Fibroblast of peridontal ligament (primary cell): Measurements from ENCODE around the gene TKT.
"Not testable (repeated sequence)": the region's sequence is repeated elsewhere in the genome, so short reads cannot be mapped to it uniquely, and the experiment has no call there.

Experiments used
- DNase-seq: peaks from one replicate; pipeline ENCODE4 v3.0.0-alpha.2; 2010; ENCODE audit errors: extremely low read depth

Gene TKT, protein sequence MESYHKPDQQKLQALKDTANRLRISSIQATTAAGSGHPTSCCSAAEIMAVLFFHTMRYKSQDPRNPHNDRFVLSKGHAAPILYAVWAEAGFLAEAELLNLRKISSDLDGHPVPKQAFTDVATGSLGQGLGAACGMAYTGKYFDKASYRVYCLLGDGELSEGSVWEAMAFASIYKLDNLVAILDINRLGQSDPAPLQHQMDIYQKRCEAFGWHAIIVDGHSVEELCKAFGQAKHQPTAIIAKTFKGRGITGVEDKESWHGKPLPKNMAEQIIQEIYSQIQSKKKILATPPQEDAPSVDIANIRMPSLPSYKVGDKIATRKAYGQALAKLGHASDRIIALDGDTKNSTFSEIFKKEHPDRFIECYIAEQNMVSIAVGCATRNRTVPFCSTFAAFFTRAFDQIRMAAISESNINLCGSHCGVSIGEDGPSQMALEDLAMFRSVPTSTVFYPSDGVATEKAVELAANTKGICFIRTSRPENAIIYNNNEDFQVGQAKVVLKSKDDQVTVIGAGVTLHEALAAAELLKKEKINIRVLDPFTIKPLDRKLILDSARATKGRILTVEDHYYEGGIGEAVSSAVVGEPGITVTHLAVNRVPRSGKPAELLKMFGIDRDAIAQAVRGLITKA

DNA sequence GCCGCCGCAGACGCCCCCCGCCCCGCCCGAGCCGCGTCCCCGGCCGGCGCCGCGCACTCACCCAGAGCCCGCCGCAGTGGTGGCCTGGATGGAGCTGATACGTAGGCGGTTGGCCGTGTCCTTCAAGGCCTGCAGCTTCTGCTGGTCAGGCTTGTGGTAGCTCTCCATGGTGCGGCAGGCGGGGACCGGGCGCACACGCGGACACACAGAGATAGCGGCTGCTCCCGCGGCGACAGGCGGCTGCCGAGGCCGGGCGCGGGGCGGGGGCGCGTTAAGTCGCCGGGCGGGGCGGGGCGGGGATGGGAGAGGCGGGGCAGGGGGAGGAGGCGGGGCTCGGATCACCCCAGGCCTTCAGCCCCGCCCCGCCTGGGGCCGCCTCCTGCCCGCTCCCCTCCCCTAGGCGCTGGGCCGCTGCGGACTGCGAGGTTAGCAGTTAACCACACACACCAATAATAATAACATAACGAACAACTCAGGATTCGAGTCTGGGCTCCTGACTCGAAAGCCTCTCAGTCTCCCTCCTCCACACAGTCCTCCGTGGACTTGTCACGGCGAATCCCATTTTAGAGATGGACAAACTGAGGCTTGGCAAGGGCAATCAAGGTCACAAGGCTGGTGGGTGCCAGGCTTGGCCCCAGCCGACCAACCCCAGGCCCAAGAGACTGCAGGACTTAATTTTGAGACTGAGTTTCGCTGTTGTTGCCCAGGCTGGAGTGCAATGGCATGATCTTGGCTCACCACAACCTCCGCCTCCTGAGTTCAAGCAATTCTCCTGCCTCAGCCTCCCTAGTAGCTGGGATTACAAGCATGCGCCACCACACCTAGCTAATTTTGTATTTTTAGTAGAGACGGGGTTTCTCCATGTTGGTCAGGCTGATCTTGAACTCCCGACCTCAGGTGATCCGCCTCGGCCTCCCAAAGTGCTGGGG lies at the start of gene TKT:
Gene TKT (minus strand): TSS at position 248 of the 929 bp plus-strand sequence. CDS start 80 bp downstream, at position 168.
- peak; percentile 78 for DNase-seq

DNA sequence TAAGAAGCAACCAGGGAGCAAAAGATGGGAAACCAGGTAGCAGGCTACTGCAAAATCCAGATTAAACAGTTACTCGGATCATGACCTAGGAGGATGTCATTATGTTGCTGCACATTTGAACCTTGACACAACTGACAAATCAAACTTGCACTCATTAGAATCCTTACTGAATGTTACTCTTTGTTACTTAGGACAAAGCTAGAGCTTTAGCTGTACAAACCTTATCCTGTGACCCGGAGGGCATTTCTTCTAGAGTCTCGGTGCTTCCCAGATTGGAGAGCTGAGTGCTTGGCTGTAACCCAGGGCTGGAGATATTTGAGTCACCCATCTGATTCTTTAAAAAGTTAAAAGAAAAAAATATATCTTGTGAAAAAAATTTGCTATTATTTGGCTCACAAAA lies 48.1 kb upstream of the TKT start:
- peak; percentile 24 for DNase-seq

DNA sequence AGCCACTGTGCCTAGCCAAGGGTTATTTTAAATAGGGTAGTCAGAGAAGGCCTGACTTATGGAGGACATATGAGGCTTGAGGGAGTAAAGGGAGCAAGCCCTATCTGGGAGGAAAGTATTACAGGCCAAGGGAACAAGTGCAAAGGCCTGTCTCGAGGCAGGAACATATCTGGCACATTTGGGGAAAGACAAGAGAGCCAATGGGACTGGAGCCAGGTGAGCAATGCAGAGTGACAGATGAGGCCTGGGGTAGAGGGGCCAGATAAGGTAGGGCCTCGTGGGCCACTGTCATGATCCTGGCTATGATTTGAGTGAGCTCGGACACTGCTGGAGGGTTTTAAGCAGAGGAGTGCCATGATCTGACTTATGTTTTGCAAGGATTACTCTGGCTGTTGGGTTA lies 47.7 kb upstream of the TKT start:
- DNase-seq = no peak

DNA sequence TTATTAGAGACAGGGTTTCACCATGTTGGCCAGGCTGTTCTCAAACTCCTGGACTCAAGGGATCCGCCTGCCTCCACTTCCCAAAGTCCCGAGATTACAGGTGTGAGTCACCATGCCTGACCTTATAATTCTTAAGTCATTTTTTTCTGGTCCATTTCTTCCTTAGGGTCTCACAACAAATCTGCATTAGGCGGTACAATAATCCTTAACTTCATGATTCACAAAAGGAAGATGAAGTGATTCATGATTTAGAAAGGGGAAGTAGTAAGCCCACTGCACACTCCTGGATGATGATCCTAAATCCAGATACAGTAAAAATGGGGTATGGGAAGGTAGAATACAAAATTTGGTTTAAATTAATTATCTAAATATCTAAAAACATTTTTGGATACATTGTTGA lies 45.0 kb upstream of the TKT start:
- no peak for DNase-seq

DNA sequence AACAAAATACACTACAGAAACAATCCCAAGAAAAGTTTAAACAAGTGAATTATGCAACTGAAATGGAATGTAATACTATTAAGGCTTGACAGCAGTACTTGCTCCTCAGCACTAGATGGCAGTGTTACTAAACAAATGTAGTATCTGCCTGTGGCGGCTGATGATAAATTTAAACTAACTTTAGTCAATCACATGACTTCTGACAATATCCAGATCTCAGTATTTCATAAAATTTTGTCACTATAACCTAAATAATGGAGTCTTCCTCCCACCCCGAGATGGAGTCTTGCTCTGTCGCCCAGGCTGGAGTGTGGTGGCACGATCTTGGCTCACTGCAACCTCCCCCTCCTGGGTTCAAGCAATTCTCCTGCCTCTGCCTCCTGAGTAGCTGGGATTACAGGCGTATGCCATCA lies 43.8 kb upstream of the TKT start:
- DNase-seq = peak; percentile 82

DNA sequence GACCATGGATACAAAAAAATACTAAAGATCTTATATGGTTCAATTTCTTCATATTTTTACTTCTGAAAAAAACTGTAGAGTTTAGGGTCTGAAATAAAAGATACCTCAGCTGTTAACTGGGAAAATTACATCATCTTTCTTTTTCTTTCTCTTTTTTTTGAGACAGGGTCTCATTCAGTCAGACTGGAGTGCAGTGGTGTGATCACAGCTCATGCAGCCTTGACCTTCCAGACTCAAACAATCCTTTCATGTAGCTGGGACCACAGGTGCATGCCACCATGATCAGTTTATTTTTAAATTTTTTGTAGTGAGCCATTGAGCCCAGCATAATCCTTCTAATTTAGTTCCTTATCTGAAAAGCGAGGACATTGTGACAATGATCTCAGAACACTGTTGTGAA lies 39.6 kb upstream of the TKT start:
- no peak for DNase-seq

DNA sequence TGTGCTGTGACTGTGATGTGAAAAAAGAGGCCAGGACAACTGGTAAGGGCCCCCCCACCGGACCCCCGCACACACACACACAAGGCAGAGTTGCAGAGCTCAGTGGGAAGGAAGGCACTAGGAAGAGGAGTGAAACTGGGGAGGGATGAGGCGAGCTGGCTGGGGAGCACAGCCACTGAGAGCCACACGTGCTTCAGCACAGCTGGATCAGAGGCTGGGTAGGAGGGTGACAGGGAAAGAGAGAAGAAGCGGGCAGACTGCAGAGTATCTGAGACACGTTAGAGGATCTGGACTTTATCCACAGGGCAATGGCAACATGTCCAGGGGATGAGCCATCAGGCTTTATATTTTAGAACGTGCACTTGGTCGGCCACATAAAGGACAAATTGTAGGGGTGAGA lies 38.0 kb upstream of the TKT start:
- DNase-seq = no peak

DNA sequence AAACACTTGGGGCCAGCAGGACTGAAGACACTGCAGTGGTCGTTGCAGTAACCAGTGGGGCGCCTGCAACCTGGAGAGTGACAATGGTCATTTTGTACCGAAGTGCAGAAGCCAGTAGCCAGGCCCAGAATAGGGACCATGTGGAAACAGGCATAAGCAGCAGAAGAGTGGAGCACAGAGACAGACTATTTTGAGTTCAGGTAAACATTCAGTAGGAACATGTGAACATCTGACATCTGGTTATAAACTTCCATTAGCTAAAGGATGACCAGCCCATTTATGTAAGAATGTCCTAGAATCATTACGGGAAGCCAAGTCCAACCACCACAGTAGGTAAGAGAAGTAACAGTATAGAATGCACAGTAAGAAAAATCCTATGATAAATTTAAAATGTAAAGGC lies 32.4 kb upstream of the TKT start:
- DNase-seq = no peak

DNA sequence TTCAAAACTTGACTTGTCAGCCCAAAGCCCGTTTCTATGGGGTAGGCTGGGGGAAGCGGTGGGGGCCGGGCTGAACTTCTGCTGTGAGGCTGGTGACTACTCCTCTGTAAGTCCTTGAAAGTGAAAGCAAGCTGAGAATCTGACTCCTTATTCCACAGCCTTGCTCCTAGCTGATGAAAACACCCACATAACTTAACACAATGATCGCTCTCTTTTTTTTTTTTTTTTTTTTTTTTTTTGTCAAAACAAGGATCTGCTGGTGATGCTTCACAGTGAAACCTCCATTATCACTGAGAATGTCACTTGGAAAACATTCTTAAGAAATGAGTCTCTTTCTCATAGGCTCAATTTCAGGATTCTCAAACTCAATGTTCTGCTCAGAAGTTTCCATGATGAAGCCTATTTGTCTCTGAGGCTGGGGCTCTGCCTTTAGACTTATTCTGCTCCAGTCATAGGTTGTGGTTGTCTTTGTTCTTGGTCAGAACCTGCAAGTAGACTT lies 31.4 kb upstream of the TKT start:
- peak; percentile 67 for DNase-seq

DNA sequence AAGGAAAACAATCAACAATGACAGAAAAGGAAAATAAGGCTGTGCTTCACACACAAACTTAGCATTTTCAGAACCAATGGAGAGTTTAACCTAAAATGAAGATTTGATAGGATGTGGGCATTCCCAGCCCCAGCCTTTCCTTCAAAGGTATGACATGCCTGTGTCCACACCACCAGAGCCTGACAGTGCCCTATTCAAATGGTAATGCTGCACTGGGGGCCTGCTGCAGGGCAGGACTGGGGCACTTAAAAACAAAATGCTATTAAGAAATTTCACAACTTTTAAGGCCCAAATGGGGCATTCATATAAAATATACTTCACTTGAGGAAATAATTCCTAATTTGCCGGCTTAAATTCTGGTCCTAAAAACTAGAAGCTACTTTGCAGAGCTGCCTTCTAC lies 30.9 kb upstream of the TKT start:
- DNase-seq = no peak

DNA sequence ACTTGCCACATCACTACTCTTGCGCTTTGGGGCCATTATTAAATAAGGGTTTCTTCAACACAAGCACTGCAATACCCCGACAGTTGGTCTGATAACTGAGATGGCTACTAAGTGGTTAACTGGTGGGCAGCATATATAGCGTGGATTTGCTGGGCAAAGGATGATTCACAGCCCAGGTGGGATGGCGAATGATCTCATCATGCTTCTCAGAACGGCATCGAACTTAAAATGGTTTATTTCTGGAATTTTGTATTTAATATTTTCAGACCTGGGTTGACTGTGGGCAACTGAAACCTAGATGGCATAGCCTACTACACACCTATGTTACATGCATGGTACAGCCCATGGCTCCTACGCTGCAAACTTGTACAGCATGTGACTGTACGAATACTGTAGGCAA lies 26.8 kb upstream of the TKT start:
- no peak for DNase-seq

DNA sequence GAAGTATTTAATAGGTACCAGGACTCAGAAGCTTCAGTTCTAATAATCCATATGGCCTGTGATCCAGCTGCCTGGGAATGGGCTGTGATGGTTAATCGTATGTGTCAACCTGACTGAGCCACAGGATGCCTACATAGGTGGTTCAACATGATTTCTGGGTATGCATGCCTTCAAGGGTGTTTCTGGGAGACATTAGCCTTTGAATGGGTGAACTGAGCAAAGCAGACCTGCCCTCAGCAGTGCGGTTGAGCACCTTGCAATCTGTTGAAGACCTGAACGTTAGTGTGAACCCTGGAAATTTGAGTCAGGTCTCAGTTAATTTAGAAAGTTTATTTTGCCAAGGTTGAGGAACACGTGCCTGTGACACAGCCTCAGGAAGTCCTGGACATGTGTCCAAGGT lies 22.8 kb upstream of the TKT start:
- no peak for DNase-seq

DNA sequence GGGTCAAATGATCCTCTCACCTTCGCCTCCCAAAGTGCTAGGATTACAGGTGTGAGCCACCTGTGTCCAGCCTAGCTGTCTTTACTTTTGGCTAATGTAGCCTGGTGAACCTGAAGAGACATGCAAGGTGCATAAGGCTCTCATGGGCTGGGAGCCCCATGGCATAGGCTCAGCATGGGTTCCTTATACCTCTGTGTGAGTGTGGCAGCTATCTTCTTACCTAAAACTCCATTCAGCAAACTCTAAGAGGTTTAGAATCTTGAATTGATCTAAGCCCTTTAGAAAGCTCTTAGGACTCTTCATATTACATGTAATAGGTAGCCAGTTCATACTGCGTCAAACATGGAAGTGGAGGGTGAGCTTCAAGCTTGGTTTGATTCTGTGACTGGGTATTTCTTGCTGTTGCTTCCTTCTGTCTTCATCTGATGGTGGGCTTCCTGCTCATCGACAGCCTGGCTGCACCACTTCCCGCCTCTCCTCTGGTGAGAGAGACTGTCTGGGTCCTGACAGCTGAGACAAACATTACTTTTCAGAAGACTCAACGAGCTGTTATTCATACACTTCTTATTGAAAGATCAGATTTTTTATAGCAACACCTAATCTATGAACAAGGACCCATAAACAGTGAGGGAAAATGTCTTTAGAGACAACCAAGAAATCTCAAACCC lies 19.2 kb upstream of the TKT start:
- DNase-seq = no peak

DNA sequence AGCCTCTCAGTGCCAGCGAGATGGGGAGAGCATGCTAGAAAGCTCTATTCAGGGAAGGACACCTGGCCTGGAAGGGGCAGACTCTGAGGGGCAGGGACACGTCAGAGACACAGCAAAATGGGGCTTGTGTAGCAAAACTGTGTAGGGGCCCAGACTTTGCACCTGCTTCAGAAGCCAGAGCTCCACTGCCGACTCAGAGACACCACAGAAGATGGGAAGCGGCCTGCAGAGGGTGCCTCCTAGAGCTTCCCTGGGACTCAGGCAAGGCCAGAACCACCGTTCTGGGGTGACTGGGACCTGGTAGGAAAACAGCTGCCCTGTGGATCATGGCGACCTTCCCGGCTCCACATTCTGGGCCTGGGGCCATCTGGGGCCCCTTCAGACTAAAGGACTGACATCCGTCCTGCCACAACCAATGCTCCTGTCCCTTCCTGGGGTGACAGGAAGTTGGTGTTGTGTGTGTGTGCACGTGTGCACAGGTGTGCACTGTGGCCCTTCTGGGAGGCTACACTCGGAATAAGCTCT lies 17.4 kb upstream of the TKT start:
- no peak for DNase-seq

DNA sequence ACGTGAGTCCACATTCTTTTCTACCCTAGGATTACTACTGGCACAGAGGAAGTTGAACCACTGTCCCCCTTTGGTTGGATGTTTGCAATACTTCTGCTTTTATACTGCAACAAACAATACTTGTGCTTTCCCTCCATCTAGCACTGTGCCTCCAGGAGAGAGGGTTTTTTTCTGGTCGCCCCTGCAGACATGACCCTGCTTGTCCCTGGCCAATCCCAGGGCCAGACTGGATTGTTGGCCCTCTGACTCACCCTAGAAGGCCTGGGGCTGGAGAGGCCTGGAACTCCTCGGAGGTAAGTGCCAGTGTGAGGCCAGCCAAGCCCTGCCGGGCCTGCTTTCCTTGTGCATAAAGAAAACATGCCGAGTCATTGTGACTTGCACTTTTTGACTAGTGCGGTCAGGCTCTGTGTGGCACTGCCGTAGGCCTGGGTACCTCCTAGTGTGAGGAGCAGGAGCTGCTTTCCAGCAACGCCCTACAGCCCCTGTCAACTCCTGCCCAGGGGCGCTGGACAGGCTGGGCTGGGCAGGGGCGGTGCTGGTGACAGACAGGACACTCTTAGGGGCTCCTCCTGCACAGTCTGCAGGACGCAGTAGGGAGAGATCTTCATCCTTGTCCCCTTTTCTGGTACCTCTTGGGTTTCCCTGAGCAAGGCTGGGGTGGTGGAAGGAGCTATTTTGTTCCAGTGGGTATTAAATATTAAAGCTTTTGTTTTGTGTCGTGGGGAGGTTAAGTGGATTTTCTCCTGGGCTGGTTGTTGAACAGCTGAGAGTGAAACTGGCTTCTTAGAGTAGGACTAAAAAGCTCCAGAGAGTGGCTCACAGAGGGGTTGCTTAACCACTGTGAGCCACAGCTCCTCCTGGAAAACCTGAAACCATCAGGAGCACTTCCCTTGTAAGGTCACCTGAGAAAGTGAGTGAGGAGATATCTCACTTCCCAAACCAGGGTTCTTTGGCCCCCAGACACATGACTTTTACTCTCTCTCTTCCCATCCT lies 14.4 kb upstream of the TKT start:
- peak; percentile 99 for DNase-seq

DNA sequence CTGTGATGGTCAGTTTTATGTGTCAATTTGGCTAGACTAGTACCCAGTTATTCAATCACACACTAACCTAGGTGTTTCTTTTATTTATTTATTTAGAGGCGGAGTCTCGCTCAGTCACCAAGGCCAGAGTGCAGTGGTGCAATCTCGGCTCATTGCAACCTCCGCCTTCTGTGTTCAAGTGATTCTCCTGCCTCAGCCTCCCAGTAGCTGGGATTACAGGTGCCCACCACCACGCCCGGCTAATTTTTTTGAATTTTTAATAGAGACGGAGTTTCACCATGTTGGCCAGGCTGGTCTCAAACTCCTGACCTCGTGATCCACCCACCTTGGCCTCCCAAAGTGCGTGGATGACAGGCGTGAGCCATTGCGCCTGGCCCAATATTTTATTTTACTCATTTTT lies 13.4 kb upstream of the TKT start:
- DNase-seq = not testable (repeated sequence)

DNA sequence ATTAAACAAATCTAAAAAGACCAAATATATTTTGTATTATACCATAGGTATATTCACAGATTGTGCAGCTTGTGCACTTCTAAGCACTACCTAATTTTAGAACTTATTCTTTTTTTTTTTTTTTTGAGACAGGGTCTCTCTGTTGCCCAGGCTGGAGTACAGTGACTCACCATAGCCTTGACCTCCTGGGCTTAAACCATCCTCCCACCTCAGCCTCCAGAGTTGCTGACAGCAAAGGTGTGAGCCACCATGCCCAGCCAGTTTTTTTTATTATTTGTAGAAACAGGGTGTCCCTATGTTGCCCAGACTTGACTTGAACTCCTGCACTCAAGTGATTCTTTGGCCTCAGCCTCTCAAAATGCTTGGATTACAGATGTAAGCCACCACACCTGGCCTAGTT lies 11.9 kb upstream of the TKT start:
- no peak for DNase-seq

DNA sequence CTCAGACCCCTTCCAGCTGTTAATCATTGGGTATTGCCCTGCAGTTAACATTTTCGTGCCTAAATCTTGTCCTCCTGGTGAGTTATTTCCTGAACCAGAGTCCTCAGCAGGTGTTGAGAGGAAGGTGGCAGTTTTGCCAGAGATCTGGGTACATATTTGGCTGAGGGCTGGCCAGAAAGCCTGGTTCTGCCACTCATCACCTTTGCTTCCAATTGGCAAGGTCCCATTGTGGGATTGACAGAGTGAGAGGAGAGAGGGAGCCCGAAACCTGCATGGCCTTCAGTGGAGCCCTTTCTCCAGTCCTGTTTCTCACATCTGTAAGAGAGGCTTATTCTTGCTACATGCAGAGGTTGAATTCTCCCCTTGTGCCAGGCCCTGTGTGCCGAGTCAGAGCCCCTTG lies 8.9 kb upstream of the TKT start:
- no peak for DNase-seq

DNA sequence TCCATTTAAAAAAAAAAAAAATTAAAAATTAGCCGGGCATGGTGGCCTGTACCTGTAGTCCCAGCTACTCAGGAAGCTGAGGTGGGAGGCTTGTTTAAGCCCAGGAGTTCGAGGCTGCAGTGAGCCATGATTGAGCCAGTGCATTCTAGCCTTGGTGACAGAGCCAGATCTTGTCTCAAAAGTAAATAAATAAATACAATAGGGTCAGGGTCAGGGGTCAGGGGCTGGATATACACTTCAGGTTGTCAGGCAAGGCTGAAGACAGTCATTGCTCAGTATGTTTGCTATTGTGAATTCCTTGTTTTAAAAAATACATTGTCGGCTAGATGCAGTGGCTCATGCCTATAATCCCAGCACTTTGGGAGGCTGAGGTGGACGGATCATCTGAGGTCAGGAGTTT lies 8.1 kb upstream of the TKT start:
- no peak for DNase-seq

DNA sequence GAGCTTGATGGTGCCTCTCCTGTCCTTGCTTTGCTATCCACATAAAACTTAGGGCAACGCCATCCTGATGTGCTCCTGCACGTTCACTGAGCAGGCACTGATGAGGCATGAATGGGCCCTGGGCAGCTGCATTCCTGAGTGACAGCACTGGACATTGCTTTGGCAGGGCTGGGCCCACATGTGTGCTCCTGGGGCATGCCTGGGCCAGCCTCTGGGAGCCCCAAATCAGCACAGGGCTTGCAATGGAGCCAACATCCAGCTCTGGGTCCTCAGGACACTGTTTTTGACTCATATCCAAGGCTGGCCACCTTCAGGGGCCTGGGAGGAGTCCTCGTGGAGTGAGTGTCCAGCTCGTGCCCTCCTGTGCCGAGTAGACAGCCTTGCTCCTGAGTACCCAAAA lies 5.9 kb upstream of the TKT start:
- no peak for DNase-seq
